ENCODE data around the gene SERTAD2.

SERTAD2 gene

GRCh38 chr2:64649013-64649484, 4.7 kb downstream of the SERTAD2 start:
- DNase-seq (ENCODE audit: low read depth): no peak

GRCh38 chr2:64646007-64646880, 7.5 kb downstream of the SERTAD2 start:
- peak; percentile 77 for DNase-seq (ENCODE audit: low read depth)

- peak; percentile 86 for DNase-seq (ENCODE audit: low read depth)
These were observed 9.0 kb downstream of the SERTAD2 start for GRCh38 chr2:64644458-64645382.

- DNase-seq (ENCODE audit: low read depth): no peak
These were observed 9.8 kb downstream of the SERTAD2 start for GRCh38 chr2:64643838-64644457.

- DNase-seq (ENCODE audit: low read depth): no peak
These were observed 12.1 kb downstream of the SERTAD2 start for GRCh38 chr2:64641599-64641998.

- DNase-seq (ENCODE audit: low read depth): no peak
These were observed 13.3 kb downstream of the SERTAD2 start for GRCh38 chr2:64640153-64641044.

- no peak for DNase-seq (ENCODE audit: low read depth)
These were observed 14.0 kb downstream of the SERTAD2 start for GRCh38 chr2:64639691-64640090.

- no peak for DNase-seq (ENCODE audit: low read depth)
These were observed 15.1 kb downstream of the SERTAD2 start for GRCh38 chr2:64638502-64639120.

- DNase-seq (ENCODE audit: low read depth): no peak
These were observed 15.8 kb downstream of the SERTAD2 start for GRCh38 chr2:64637931-64638330.

- DNase-seq (ENCODE audit: low read depth): no peak
These were observed 16.6 kb downstream of the SERTAD2 start for GRCh38 chr2:64637000-64637635.

GRCh38 chr2:64635976-64636911, 17.5 kb downstream of the SERTAD2 start:
- DNase-seq (ENCODE audit: low read depth): no peak

GRCh38 chr2:64634345-64635267, 19.1 kb downstream of the SERTAD2 start:
- DNase-seq (ENCODE audit: low read depth): no peak

- DNase-seq (ENCODE audit: low read depth): no peak
These were observed 20.6 kb downstream of the SERTAD2 start for GRCh38 chr2:64632835-64633819.

GRCh38 chr2:64631771-64632170, 21.9 kb downstream of the SERTAD2 start:
- no peak for DNase-seq (ENCODE audit: low read depth)

GRCh38 chr2:64630752-64631151, 23.0 kb downstream of the SERTAD2 start:
- no peak for DNase-seq (ENCODE audit: low read depth)

GRCh38 chr2:64629875-64630274, 23.8 kb downstream of the SERTAD2 start:
- DNase-seq (ENCODE audit: low read depth): no peak

- DNase-seq (ENCODE audit: low read depth): no peak
These were observed 24.4 kb downstream of the SERTAD2 start for GRCh38 chr2:64629329-64629781.
